NCI-H146 treated with DMSO at 0.1 percent for 48 hours (cell line): ENCODE results near the gene MECP2.

Experiments used
- DNase-seq: peaks from one replicate; lab custom pipeline; 2025; ENCODE audit not compliant: unreplicated experiment; lab: John Stamatoyannopoulos, UW

MECP2 gene

DNA sequence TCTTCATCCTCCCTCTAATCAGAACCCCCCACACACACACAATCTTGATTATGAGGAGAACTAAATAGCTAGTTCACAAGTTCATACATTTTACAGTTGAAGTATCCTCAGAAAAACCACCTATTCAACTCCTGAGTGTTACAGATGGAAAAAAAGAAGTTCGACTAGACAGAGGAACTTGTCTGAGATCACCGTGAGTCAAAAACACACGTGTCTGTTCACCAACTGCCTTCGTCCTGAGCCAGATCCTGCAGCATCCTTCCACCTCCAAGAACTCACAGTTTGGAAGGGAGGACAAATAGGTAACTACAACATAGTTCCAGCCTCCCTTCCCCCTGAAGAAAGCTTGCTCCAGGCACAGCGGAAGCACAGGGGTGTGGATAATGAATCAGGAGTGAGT is 58.9 kb downstream of the MECP2 start:
- no peak for DNase-seq

DNA sequence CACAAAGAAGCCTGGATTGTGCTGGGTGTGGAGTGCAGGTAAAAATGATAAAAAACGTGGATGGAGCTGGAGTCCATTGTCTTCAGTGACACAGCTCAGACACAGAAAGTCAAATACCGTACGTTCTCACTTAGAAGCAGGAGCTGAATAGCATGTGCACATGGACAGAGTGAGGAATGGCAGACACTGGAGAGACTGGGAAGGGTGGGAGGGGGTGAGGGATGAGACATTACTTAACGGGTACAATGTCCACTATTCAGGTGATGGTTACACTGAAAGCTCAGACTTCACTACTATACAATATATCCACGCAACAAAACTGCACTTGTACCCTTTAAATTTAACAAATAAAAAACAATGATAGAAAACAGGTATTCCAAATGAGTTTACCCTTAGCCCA is 59.8 kb downstream of the MECP2 start:
- no peak for DNase-seq

DNA sequence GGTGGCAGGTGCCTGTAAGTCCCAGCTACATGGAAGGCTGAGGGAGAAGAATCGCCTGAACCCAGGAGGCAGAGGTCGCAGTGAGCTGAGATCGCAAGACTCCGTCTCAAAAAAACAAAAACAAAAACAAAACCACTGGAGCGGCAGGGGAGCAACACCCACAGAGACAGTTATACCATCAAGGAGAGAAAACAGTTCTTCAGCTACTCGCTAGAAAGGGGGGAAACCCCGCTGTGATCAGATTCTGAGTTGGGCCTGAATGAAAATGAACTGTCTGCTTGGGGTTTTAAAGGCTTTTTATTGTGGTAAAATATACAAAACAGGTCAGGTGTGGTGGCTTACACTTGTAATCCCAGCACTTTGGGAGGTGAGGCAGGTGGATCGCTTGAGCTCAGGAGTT is 61.0 kb downstream of the MECP2 start:
- no peak for DNase-seq

DNA sequence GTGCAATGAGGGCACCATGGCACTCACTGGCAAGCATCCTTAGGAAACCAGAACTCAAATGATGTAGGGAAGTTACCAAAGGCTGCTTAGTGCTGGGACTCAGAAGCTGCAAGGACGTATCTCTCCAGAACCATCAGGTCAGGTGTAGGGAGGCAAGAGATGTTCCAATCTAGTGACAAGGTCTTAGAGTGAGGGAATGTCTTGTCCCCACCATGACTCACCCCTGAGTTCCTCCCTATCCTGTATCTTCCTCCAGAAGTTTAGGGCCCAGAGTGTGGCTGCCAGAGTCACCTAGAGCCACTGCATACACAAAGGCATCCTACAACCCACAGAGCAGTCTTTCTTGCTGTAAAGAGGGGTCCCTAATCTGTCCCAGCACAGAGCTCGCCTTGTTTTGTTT is 63.7 kb downstream of the MECP2 start:
- DNase-seq: no peak

DNA sequence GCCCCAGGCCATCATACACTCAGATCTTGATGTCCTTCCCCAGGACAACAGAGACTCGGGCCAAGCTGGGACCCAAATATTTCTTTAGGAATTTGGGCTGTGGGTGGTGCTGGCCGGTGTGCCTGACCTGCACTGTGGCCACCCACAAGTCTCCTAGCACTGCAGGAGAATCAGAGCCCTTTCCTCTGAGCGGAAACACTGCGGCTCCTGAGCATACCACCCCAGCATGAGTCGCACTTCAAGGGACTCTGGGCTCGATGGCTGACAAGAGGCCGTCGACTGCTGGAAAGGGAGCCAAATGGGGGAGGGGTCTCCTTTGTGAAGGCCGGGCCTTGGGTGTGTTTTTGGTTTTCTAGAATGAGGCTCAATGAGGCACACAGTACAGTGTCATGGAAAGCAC is 64.9 kb downstream of the MECP2 start:
- no peak for DNase-seq

DNA sequence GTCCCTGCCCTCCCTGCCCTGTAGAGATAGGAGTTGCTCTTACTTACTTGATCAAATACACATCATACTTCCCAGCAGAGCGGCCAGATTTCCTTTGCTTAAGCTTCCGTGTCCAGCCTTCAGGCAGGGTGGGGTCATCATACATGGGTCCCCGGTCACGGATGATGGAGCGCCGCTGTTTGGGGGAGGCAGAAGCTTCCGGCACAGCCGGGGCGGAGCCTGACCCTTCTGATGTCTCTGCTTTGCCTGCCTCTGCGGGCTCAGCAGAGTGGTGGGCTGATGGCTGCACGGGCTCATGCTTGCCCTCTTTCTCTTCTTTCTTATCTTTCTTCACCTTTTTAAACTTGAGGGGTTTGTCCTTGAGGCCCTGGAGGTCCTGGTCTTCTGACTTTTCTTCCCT is 65.4 kb downstream of the MECP2 start:
- no peak for DNase-seq

DNA sequence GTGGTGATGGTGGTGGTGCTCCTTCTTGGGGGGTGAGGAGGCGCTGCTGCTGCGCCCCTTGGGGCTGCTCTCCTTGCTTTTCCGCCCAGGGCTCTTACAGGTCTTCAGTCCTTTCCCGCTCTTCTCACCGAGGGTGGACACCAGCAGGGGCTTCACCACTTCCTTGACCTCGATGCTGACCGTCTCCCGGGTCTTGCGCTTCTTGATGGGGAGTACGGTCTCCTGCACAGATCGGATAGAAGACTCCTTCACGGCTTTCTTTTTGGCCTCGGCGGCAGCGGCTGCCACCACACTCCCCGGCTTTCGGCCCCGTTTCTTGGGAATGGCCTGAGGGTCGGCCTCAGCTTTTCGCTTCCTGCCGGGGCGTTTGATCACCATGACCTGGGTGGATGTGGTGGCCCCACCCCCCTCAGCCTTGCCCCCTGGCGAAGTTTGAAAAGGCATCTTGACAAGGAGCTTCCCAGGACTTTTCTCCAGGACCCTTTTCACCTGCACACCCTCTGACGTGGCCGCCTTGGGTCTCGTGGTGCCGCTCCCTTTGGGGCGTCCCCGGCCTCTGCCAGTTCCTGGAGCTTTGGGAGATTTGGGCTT is 66.7 kb downstream of the MECP2 start:
- DNase-seq: no peak

DNA sequence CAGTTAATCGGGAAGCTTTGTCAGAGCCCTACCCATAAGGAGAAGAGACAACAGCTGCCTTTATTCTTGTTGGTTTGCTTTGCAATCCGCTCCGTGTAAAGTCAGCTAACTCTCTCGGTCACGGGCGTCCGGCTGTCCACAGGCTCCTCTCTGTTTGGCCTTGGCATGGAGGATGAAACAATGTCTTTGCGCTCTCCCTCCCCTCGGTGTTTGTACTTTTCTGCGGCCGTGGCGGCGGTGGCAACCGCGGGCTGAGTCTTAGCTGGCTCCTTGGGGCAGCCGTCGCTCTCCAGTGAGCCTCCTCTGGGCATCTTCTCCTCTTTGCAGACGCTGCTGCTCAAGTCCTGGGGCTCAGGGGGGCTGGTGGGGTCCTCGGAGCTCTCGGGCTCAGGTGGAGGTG is 67.3 kb downstream of the MECP2 start:
- no peak for DNase-seq

DNA sequence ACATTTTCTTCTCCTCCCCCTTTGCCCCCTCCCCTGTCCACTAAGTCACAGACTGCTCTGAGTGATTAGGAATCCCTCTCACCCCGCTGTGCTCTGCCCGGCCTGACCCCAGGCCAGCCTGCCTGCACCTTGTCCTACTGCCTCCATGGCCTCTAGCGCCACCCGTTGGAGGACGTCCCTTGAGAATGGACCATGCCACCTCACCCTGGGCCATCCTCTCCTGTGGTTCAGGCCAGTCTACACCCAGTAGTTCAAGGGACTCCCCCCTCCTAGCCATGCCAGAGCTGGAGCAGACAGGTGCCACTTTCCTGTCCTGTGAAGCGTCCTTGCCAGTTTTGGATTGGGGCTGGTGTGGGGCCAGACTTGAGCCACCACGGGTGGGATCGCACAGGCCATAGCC is 68.1 kb downstream of the MECP2 start:
- DNase-seq: no peak

DNA sequence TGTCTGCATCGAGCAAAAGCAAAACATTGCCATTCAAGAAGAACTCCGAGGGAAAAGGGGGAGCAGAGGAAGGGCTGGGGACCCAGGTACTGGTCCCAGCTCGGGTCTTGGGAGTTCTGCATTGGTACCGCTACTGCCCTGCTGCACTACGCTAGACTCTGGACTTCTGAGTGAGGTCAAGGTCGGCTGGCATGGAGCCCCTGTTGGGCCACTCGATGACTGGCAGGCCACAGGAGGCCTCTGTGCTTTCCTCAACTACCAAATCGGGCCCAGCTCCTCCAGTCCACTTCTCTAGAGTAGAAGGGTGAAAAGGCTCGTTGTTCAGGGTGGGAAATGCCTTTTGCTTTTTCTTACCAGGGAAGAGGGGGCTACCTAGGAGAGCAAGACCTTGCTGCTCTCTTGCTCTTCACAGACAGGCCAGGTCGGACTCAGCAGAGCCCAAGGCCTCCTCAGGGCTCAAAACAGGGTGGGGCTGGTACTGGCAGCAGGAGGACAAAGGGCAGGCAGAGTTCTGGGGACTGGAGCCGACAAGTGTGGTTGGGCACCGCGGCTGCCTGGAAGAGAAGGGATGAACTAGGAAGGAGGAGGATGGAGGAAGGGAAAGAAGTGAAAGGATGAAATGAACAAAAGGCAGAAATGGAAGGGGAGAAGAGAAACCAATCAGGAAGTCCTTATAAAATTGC is 68.9 kb downstream of the MECP2 start:
- DNase-seq: no peak

DNA sequence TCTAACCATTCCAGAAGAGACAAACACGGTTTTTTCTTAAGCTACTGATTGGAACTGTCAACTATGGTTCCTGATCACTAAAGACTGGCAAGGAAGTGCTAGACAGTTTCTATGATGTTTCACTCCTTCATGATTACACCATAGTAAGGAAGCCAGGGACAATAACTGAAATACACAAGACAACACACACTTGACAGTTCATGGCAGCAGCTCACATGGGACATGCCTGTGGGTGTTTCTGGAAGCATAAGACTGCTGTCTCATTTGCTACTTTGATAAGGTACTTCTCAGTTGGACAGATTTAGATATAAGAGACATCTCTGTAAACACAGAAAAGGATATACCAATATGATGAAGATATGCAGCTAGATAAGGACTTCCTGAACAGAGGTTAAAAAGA is 69.5 kb downstream of the MECP2 start:
- no peak for DNase-seq

DNA sequence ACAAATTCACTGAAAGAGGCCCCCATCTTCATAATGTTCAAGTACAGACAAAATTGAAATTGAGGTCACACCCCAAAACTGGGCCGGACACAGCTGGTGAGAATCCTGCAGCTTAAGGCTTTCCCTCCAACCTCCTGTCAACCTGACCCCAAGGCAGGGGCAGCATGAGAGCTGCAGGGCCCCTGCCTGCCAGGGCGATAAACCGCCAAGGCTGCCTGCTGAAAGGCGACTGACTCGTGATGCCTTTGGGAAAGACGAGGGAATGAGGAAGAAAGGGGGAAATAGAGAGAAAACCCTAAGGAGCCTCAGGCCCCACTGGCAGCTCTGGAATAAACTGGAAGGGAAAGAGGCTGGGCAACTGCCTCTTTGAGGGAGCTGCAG is 70.5 kb downstream of the MECP2 start:
- no peak for DNase-seq

DNA sequence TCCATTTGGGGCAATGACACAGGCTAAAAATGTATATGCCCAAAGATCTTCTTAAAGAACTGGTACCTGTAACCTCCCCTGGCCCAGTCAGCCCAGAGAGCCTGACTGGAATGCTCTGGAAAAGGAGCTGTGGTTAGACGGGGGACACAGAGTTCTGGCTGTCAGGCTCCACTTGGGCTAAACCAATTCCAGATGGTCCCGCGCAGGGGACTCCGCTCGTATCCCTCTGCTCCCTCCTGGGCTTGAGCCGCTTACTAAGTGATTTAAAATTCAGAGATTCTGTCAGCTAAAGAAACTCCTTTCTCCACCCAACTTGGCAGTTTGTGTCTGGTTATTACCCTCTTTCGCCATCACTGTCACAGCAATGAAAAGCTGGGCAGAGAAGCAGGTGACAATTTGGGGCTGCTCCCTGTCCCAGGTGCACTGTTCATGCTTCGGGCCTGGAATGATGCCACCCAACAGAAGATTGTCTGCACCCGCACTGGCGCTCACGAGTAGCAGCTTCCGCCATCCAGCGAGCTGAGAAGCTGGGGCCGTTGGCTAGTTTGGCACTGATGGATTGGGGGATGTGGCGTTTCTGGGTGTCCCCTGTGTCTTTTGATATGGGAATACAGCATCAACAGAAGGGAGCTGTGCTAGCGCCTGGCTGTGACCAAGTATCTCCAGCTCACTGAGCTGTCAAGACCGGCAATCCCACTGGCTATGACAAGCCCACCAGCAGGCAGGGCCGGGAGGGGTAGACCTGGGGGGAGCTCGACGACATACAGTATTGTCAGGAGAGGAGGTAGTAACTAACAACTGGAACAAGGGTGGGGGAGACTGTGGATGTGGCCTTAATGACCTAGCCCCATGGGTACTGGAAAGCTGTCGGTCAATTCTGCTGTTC is 71.1 kb downstream of the MECP2 start:
- DNase-seq: no peak

DNA sequence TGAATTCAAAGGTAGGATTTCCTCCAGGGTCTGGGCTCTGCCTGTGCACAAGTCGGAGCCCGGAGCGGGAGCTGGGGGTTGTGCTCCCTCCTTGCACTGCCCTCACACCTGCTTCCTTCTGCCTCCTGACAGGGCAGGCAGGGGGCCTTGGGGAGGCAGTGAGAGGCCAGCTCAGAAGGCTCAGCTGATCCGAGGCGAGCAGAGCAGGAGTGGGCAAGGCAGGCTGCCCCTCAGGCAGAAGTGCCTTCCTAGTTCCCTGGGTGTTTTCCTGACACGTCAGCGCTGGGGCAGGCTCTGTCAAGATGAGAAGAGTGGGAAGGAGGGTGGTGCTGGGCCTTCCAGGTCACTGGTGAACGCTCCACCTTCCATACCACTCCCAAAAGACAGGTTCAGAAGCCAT is 72.3 kb downstream of the MECP2 start:
- no peak for DNase-seq

DNA sequence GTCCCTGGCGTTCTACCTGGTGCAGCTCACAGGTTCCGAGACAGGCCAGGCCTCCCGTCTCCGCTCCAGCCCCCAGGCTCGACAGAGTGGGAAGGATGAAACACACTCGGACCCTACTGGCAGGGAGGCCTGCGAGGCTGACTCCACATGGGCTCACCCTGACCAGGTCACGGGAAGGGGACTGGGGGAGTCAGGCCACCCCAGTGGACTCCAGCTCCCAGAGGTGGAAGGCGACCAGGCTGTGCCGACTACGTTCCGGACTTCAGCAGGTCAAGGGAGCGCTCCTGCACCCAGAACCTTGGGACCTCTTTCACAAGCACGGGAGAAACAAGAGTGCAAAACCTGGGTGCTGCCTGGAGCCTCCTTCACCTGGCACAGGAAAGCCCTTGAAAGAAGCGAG is 73.2 kb downstream of the MECP2 start:
- no peak for DNase-seq

DNA sequence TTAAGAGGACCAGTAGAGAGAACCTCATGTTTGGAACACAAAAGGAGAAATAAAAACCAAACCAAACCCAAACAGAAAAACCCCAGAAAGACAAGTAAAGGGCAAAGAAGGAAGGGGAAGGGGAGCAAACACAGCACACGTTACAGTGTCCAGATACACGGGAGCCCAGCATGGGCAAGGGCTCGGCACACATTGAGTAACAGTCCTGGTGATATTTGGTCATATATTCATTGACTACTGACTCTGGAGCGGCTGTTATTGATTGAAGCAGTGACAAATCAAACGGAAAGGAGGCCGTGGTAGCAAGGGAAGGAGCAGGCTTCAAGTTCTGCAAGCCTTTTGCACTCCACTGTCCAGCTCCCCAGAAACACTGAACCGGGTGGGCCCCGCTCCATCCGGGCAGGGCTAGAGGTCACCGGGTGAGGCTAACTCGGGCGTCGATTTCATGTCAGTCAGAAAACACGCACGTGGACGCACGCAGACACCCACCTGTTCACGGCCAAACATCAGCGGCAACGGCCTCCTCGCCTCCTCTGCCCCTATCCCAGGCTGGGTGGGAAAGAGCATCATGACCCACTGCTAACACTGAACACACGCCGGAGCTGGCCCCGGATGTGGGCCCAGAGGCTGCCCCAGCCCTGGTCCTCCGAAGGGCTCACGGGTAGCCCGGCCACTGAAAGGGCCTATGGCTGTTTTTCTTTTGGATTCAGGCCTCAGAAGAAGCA is 74.1 kb downstream of the MECP2 start:
- DNase-seq: no peak

DNA sequence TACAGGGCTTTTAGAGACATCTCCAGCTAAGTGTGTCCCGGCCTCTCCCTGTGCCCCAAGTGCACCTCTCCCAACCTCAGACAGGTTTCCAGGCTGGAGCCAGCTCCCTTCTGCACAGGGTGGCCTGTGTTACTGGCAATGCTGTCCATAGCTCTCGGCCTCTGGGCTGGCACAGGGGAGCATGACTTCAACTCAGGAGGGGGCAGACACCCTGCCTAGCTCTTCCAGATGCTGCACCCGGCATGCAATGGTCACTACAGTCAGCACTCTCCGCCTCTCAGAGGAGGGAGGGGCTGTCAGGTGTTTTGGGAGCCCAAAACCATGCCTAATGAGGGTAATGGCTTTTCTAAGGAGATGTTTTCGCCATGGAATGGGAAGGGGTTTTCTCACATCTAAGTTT is 75.4 kb downstream of the MECP2 start:
- DNase-seq: no peak

DNA sequence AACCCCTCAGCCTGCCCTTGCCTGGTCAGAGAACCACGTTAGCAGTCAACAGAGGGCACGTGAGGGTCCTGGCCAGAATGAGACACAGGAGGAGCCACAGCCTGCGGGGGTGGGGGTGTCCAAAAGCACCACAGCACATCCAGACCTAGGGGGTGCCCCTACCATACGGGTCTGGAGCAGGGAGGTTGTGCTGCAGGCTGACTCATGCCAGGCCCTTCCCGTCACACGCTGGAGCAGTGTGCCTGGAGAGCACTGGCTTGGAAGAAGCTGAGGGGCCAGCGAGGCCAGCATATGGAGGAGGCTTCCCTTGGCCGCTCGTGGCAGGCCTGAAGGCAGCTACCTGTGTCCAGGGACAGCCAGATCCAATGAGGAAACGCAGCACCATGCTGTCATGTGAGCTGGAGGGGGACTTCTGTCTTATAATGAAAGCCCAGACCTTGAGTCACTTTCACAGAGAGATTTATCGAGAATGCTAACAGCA is 76.3 kb downstream of the MECP2 start:
- no peak for DNase-seq

DNA sequence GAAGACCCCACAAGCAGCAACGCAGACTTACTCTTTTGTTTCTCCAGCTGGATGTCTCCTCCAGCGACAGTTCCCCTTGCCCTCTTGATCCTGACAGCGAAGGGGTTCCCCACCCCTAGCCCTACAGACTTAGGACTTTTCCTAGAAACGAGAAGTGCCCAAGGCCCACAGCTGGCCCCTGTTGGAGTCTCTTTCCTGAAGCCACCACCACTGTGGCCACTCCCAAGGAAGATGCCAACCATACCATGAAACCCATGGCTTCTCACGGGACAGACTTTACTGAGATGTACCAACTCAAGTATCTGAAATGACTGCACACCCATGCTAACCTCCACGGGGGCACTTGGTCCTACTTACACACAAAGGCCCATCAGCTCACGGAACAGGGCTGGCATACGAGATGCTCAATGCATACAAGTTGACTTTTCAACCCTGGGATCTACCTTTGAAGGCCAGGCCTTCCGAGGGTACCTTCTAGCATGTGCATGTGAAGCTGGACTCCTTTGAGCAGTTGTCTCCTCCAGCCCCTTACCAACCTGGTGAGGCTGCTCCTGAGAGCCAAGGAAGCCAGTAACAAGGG is 76.9 kb downstream of the MECP2 start:
- no peak for DNase-seq

DNA sequence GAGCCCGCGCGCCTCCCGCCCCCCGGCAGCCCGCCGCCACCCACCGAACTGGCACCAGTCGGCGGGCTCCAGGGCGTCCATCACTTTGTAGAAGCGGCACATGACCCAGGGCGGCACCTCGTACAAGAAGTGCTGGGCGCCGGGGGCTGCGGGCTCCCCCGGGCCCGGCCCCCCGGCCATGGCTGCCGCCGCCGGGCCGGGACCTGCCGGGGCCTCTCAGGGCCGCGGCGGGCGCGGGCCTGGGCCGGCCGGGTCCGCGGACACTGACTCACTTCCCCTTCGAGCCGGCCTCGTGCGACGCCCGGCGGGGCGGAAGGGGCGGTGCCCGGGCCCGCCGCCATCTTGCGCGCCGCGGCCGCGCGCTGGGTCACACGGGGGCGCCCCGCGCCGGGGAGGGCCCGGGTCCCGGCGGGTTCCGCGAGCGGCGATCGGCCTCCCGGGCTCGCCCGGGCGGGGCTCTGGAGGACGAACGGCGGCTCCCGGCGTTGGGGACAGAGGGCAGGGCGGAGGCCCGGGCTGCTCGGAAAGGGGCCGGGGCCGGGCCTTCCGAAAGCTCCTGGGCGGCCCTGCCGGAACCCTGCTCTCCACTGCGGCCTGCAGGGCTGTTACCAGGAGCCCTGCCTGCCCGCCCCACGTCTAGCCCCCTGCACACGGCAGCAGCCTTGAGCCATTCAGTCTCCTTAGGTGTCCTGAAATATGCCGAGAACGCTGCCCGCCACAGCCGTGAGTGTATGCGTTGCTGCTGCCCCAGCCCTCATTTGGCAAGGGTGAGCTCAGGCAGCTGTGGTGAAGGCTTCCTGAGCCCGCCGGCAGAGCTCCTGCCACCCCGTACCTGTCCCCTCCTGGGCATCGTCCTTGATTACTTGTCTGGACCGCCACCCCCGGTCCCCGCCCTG is 77.6 kb downstream of the MECP2 start, which contains the start of gene IRAK1:
TSS of gene IRAK1 (minus strand) at position 270 of the 896 bp plus-strand sequence. CDS start at position 180, 90 bp downstream.
- DNase-seq: no peak
